GM19455 (cell line): ENCODE data around the gene CERS5.
"Not testable (repeated sequence)": the region's sequence is repeated elsewhere in the genome, so short reads cannot be mapped to it uniquely, and the experiment has no call there.

ENCODE experiments used
- ATAC-seq: cut with Tn5 transposase; IDR thresholded peaks from one replicate; pipeline ENCODE4 v1.9.1; 2021; ENCODE audit not compliant: unreplicated experiment

CERS5 gene

GRCh38 chr12:50187084-50187900 lies 20.1 kb upstream of the CERS5 start:
- peak; percentile 65 for ATAC-seq

GRCh38 chr12:50186681-50187080 lies 19.5 kb upstream of the CERS5 start:
- no peak for ATAC-seq

- ATAC-seq: no peak
These were observed 18.9 kb upstream of the CERS5 start for GRCh38 chr12:50185970-50186663.

- ATAC-seq: no peak
These were observed 18.2 kb upstream of the CERS5 start for GRCh38 chr12:50185301-50185895.

- ATAC-seq: no peak
These were observed 17.1 kb upstream of the CERS5 start for GRCh38 chr12:50184261-50184660.

- ATAC-seq: no peak
These were observed 15.3 kb upstream of the CERS5 start for GRCh38 chr12:50182461-50182860.

- no peak for ATAC-seq
These were observed 14.5 kb upstream of the CERS5 start for GRCh38 chr12:50181691-50182090.

GRCh38 chr12:50175716-50176026 lies 8.5 kb upstream of the CERS5 start:
- no peak for ATAC-seq

- ATAC-seq: no peak
These were observed 8.0 kb upstream of the CERS5 start for GRCh38 chr12:50174971-50175715.

- peak; percentile 39 for ATAC-seq
These were observed 445 bp downstream of the CERS5 start for GRCh38 chr12:50166799-50167048.

- no peak for ATAC-seq
These were observed 2.2 kb downstream of the CERS5 start for GRCh38 chr12:50164963-50165362.

- ATAC-seq: no peak
These were observed 4.9 kb downstream of the CERS5 start for GRCh38 chr12:50162230-50162629.

- no peak for ATAC-seq
These were observed 6.5 kb downstream of the CERS5 start for GRCh38 chr12:50160643-50161042.

GRCh38 chr12:50157259-50157658 lies 9.9 kb downstream of the CERS5 start:
- ATAC-seq: no peak

- no peak for ATAC-seq
These were observed 10.5 kb downstream of the CERS5 start for GRCh38 chr12:50156641-50157040.

- ATAC-seq: not testable (repeated sequence)
These were observed 12.2 kb downstream of the CERS5 start for GRCh38 chr12:50154947-50155346.

GRCh38 chr12:50151047-50151687 lies 16.0 kb downstream of the CERS5 start:
- ATAC-seq: no peak

GRCh38 chr12:50149311-50149710 lies 17.9 kb downstream of the CERS5 start:
- no peak for ATAC-seq

GRCh38 chr12:50148011-50148410 lies 19.2 kb downstream of the CERS5 start:
- not testable (repeated sequence) for ATAC-seq

GRCh38 chr12:50147281-50147680 lies 19.9 kb downstream of the CERS5 start:
- no peak for ATAC-seq

GRCh38 chr12:50145439-50145838 lies 21.7 kb downstream of the CERS5 start:
- no peak for ATAC-seq
